NOMO-1 (cell line): ENCODE measurements around the gene TAF11.
A peak's percentile ranks its signal among the peaks of the same experiment; 100 is the strongest.
"Not testable (repeated sequence)": the region's sequence is repeated elsewhere in the genome, so short reads cannot be mapped to it uniquely, and the experiment has no call there.

Experiments
- DNase-seq, 2 experiments: peaks; one replicate each; lab custom pipeline; 2025; ENCODE audit not compliant: unreplicated experiment in 2 of 2; lab: John Stamatoyannopoulos, UW

Gene TAF11

GRCh38 chr6:34906826-34907225, 19.0 kb upstream of the TAF11 start:
- no peak for DNase-seq

- DNase-seq: no peak
These were observed 17.3 kb upstream of the TAF11 start for GRCh38 chr6:34904990-34905613.

- no peak for DNase-seq
These were observed 14.1 kb upstream of the TAF11 start for GRCh38 chr6:34901930-34902329.

GRCh38 chr6:34900321-34901031, 12.6 kb upstream of the TAF11 start:
- no peak for DNase-seq

- DNase-seq: not testable (repeated sequence)
These were observed 11.9 kb upstream of the TAF11 start for GRCh38 chr6:34899748-34900147.

GRCh38 chr6:34897716-34898115, 9.9 kb upstream of the TAF11 start:
- no peak for DNase-seq

GRCh38 chr6:34897130-34897529, 9.3 kb upstream of the TAF11 start:
- DNase-seq: no peak

- peak in 1 of 2 experiments; percentile 3 for DNase-seq
These were observed 6.9 kb upstream of the TAF11 start for GRCh38 chr6:34894693-34895092.

GRCh38 chr6:34891296-34891695, 3.5 kb upstream of the TAF11 start:
- no peak for DNase-seq

GRCh38 chr6:34890533-34890925, 2.7 kb upstream of the TAF11 start:
- DNase-seq: peak; percentile 36 to 62

- peak; percentile 45 to 62 for DNase-seq
These were observed 1.2 kb upstream of the TAF11 start, which contains the start of gene ANKS1A for GRCh38 chr6:34888874-34889555. TSS of gene ANKS1A (plus strand) at chr6:34889255. CDS start at chr6:34889403, 148 bp downstream.

- DNase-seq: no peak
These were observed 643 bp upstream of the TAF11 start for GRCh38 chr6:34888514-34888856.

GRCh38 chr6:34885837-34886236, 2.0 kb downstream of the TAF11 start:
- not testable (repeated sequence) for DNase-seq

- no peak for DNase-seq
These were observed 2.8 kb downstream of the TAF11 start for GRCh38 chr6:34884996-34885395.

- DNase-seq: not testable (repeated sequence)
These were observed 3.8 kb downstream of the TAF11 start for GRCh38 chr6:34884073-34884472.

- DNase-seq: no peak
These were observed 9.9 kb downstream of the TAF11 start for GRCh38 chr6:34877869-34878485.

GRCh38 chr6:34877259-34877658, 10.6 kb downstream of the TAF11 start:
- no peak for DNase-seq

GRCh38 chr6:34876472-34876871, 11.4 kb downstream of the TAF11 start:
- DNase-seq: no peak

GRCh38 chr6:34875292-34876213, 12.3 kb downstream of the TAF11 start:
- DNase-seq: no peak

GRCh38 chr6:34872332-34872731, 15.5 kb downstream of the TAF11 start:
- no peak for DNase-seq
